C4-2B (cell line): ENCODE data around the gene PRSS12.

Experiments
- H3K27ac ChIP-seq: fragments of 450-650 bp; 2 replicates; pipeline ENCODE4 v1.5.1; 2017
- CTCF ChIP-seq: fragments of 450-650 bp; conservative IDR thresholded peaks from 2 replicates; pipeline ENCODE4 v1.5.1; 2017; ENCODE audit warnings: mild to moderate bottlenecking
- ZFX ChIP-seq: fragments of 450-650 bp; IDR thresholded peaks from 2 replicates; pipeline ENCODE4 v1.6.1; 2017

Gene PRSS12

GRCh38 chr4:118284169-118284568, 68.6 kb downstream of the PRSS12 start:
- no peak overlapping the region for H3K27ac ChIP-seq
- no peak for TF ChIP-seq CTCF
- no peak for TF ChIP-seq ZFX

- H3K27ac ChIP-seq = no peak overlapping the region
- no peak for TF ChIP-seq ZFX
- no peak for TF ChIP-seq CTCF
These were observed 70.1 kb downstream of the PRSS12 start for GRCh38 chr4:118282692-118283091.

GRCh38 chr4:118281611-118282442, 71.0 kb downstream of the PRSS12 start:
- no peak overlapping the region for H3K27ac ChIP-seq
- TF ChIP-seq CTCF (no peak), ZFX (no peak)

- peak; percentile 63 for TF ChIP-seq CTCF
- no peak for TF ChIP-seq ZFX
- H3K27ac ChIP-seq = no peak overlapping the region
These were observed 72.1 kb downstream of the PRSS12 start for GRCh38 chr4:118280501-118281218.

- TF ChIP-seq CTCF (no peak), ZFX (no peak)
- H3K27ac ChIP-seq = no peak overlapping the region
These were observed 72.8 kb downstream of the PRSS12 start for GRCh38 chr4:118279920-118280432.

- H3K27ac ChIP-seq = peak overlapping the region; percentile 99
- TF ChIP-seq CTCF (no peak), ZFX (no peak)
These were observed 73.5 kb downstream of the PRSS12 start for GRCh38 chr4:118279328-118279727.
